Ovary (tissue), 9 donors: Measurements from ENCODE around the gene ATAT1. TPM values are rescaled to one million over a fixed set of nuclear protein-coding genes. Genes with fewer than 3 reads are reported as not detected.
A peak's percentile ranks its signal among the peaks of the same experiment; 100 is the strongest.

Experiments
- DNase-seq, 5 donors: peaks; one replicate each; pipeline ENCODE4 v3.0.0-alpha.2; 2019 to 2020
- H3K27ac ChIP-seq, 2 donors: fragments of 200-600 bp; one replicate each; pipeline versions ENCODE4 v1.5.1 to v1.8.0; 2019 to 2022
- H3K27me3 ChIP-seq: fragments of 200-600 bp; one replicate; pipeline ENCODE4 v1.8.0; 2022
- H3K36me3 ChIP-seq: fragments of 200-600 bp; sonication (generic); one replicate; pipeline ENCODE4 v1.5.1; 2019
- H3K4me1 ChIP-seq: one replicate; pipeline ENCODE4 v1.8.1; 2013; ENCODE audit warnings: mild to moderate bottlenecking, moderate library complexity; ENCODE audit not compliant: insufficient read depth
- H3K4me3 ChIP-seq: fragments of 200-600 bp; sonication (generic); one replicate; pipeline ENCODE4 v1.5.1; 2017
- H3K9me3 ChIP-seq, 2 donors: fragments of 200-600 bp in 1 of 2; sonication (generic) in 1 of 2; one replicate each; pipeline versions ENCODE4 v1.5.1 to v1.8.1; 2013 to 2019; ENCODE audit warnings: mild to moderate bottlenecking in 1 of 2, moderate library complexity in 1 of 2
- CTCF ChIP-seq, 3 donors: fragments of 450-650 bp in 2 of 3; fragments of 200-600 bp in 1 of 3; IDR thresholded peaks; one replicate each; pipeline versions ENCODE4 v1.5.1 to v1.8.0; 2016 to 2022; ENCODE audit warnings: antibody characterized with exemption in 3 of 3, mild to moderate bottlenecking in 1 of 3
- EP300 ChIP-seq: sonication (generic); formaldehyde crosslinking; IDR thresholded peaks from one replicate; pipeline ENCODE4 v1.6.1; 2017; ENCODE audit warnings: antibody characterized with exemption
- POLR2A ChIP-seq: fragments of 450-650 bp; IDR thresholded peaks from one replicate; pipeline ENCODE4 v1.6.1; 2017; ENCODE audit warnings: antibody characterized with exemption, mild to moderate bottlenecking, moderate library complexity
- WGBS, 3 donors: extraction: QIAGEN DNeasy Blood & Tissue Kit in 1 of 3; methylation state at CpG; one replicate each; pipeline versions ENCODE4 v1.1.5 to v1.1.7; 2013 to 2017; 5-methylcytosine and 5-hydroxymethylcytosine counted together
- intact Hi-C, 4 donors: fragments of 100-400 bp; cut with DNase I; formaldehyde crosslinking; loops; one replicate each; pipeline versions ENCODE4 v1.11.0 to v1.15.1; 2022 to 2023
- polyA plus RNA-seq, 2 donors: library from polyadenylated mRNA; stranded (reverse); fragments of 200-250 nt in 1 of 2; fragments of 350-450 nt in 1 of 2; fragmentation: Illumina TruSeq in 1 of 2; extraction: RNeasy Lipid Tissue Mini Kit (QIAGEN cat#74804) in 1 of 2; gene quantifications; one replicate each; pipeline ENCODE4 v1.2.3, GENCODE V29; 2013 to 2014
- total RNA-seq, 7 donors: library from RNA; depleted of rRNA in 2 of 7; stranded (reverse); fragments of >200 nt in 2 of 7; fragmentation: NEBNext Ultra II Directional in 3 of 7; extraction: Animal tissue kit (Norgen Biotek cat#: 25700) in 3 of 7; gene quantifications; one replicate each; pipeline versions ENCODE4 v1.1.0 to v1.2.4, GENCODE V29; 2016 to 2023
- donor health status: DM: no; HTN: no; CAD: no; lungs with moderate emphysema.
- donor health status: DM: no; HTN: no; CAD: no.
- donor health status: Bipolar disorder and iron deficiency.
- donor health status: DM: yes; HTN: yes; CAD: no.
- donor health status: DM: no; HTN: no; CAD: no.
- donor health status: DM: yes; HTN: yes; CAD: no.

The ATAT1 gene
- total and polyA plus RNA-seq, 9 donors = 5.6 to 20.5 (median 11.4) TPM

GRCh38 chr6:30686009-30686907 lies 59.6 kb downstream of the ATAT1 start, which contains the start of gene PPP1R18:
Gene PPP1R18 (minus strand): TSS chr6:30686645. CDS start chr6:30686018, 627 bp downstream.
- intact Hi-C loops = loop anchor here in 3 of 4 donors (2.0 to 10.0 kb wide), 3 partner anchors 35 to 199 kb away; partner anchors contain the start of genes TUBB (in 3 of the 3), DDR1 (in 2 of the 3), MRPS18B (in 1 of the 3) and PPP1R10 (in 1 of the 3)
- H3K4me3 ChIP-seq = peak within 1 kb of the TSS; percentile 54
- peaks cover 11% of the 10 kb centered on the region for H3K4me1 ChIP-seq
- TF ChIP-seq POLR2A (peak; percentile 17), CTCF (IDR thresholded peaks at IDR 0.05) (no peak)
- no peaks in the 10 kb centered on the region for H3K9me3 ChIP-seq
- peak within 1 kb of the TSS; percentile 95 to 96 for H3K27ac ChIP-seq
- WGBS, 3 donors = 1 to 2% (median 2%) methylated on average over 39 to 41 of the region's 41 CpGs
- DNase-seq = peak; percentile 82 to 87 (median 82)
- no peaks in the 10 kb centered on the region for H3K36me3 ChIP-seq
- H3K27me3 ChIP-seq = no peaks in the 10 kb centered on the region

GRCh38 chr6:30686908-30687658 lies 60.4 kb downstream of the ATAT1 start:
- DNase-seq = peak; percentile 91 to 93 (median 93)

GRCh38 chr6:30687659-30688431 lies 61.2 kb downstream of the ATAT1 start:
- Histone ChIP-seq H3K4me3 (peak overlapping the region; percentile 54), H3K4me1 (peaks cover 9% of the 10 kb centered on the region), H3K36me3 (no peaks in the 10 kb centered on the region), H3K27me3 (no peaks in the 10 kb centered on the region), H3K27ac (peak overlapping the region; percentile 95 to 96), H3K9me3 (no peaks in the 10 kb centered on the region)
- DNase-seq = peak; percentile 56 to 73 (median 69)
- TF ChIP-seq POLR2A = no peak
- peak in 1 of 3 donors; percentile 20 for TF ChIP-seq CTCF (IDR thresholded peaks at IDR 0.05)
- intact Hi-C loops = loop anchor here in 3 of 4 donors (2.0 to 10.0 kb wide), 3 partner anchors 33 to 197 kb away; partner anchors contain the start of genes TUBB (in 3 of the 3), DDR1 (in 2 of the 3), MRPS18B (in 1 of the 3) and PPP1R10 (in 1 of the 3)
- WGBS, 3 donors = 9 to 12% (median 10%) methylated on average over 21 to 22 of the region's 22 CpGs

More at GRCh38 chr6:30686908-30687658, 60.4 kb downstream of the ATAT1 start:
- Histone ChIP-seq H3K27ac (peak overlapping the region; percentile 95 to 96), H3K4me3 (peak overlapping the region; percentile 54), H3K36me3 (no peaks in the 10 kb centered on the region), H3K27me3 (no peaks in the 10 kb centered on the region), H3K9me3 (no peaks in the 10 kb centered on the region), H3K4me1 (peaks cover 10% of the 10 kb centered on the region)
- peak; percentile 64 for TF ChIP-seq POLR2A
- no peak for TF ChIP-seq CTCF (IDR thresholded peaks at IDR 0.05)
- peak; percentile 35 for TF ChIP-seq EP300
- 0% methylated on average over 45 to 52 of the region's 52 CpGs for WGBS, 3 donors
- intact Hi-C loops = loop anchor here in 3 of 4 donors (2.0 to 10.0 kb wide), 3 partner anchors 34 to 198 kb away; partner anchors contain the start of genes TUBB (in 3 of the 3), DDR1 (in 2 of the 3), MRPS18B (in 1 of the 3) and PPP1R10 (in 1 of the 3)
